Upper lobe of left lung (tissue), 6 donors: ENCODE results near the gene LRRC8B. TPM values are rescaled to one million over a fixed set of nuclear protein-coding genes. Genes with fewer than 3 reads are reported as not detected.

Experiments used
- ATAC-seq, 2 donors: fragments of 200-7000 bp; cut with Tn5 transposase; one replicate each; pipeline ENCODE4 v1.9.1; 2022; ENCODE audit warnings: mild to moderate bottlenecking in 2 of 2, moderate library complexity in 2 of 2; ENCODE audit not compliant: low FRiP score in 2 of 2
- DNase-seq, 2 donors: peaks; one replicate each; pipeline ENCODE4 v3.0.0-alpha.2; 2019 to 2020
- H3K27ac ChIP-seq, 4 donors: fragments of 200-600 bp; sonication (generic); one replicate each; pipeline ENCODE4 v1.5.1; 2016 to 2019
- H3K27me3 ChIP-seq, 4 donors: fragments of 200-600 bp; sonication (generic); one replicate each; pipeline ENCODE4 v1.5.1; 2017 to 2019
- H3K36me3 ChIP-seq, 4 donors: fragments of 200-600 bp; sonication (generic); one replicate each; pipeline ENCODE4 v1.5.1; 2016 to 2019
- H3K4me1 ChIP-seq, 4 donors: fragments of 200-600 bp; sonication (generic); one replicate each; pipeline ENCODE4 v1.5.1; 2018 to 2019
- H3K4me3 ChIP-seq, 4 donors: fragments of 200-600 bp; sonication (generic); one replicate each; pipeline ENCODE4 v1.5.1; 2017 to 2019; ENCODE audit warnings: mild to moderate bottlenecking in 2 of 4, moderate library complexity in 1 of 4
- H3K9me3 ChIP-seq, 4 donors: fragments of 200-600 bp; sonication (generic); one replicate each; pipeline ENCODE4 v1.5.1; 2018 to 2019
- EP300 ChIP-seq, 4 donors: sonication (generic); formaldehyde crosslinking; IDR thresholded peaks; one replicate each; pipeline ENCODE4 v1.5.1; 2017; ENCODE audit warnings: antibody characterized with exemption in 4 of 4, control low read depth in 2 of 4
- POLR2A ChIP-seq, 4 donors: fragments of 450-650 bp; IDR thresholded peaks; one replicate each; pipeline ENCODE4 v1.5.1; 2016 to 2017; ENCODE audit warnings: antibody characterized with exemption in 4 of 4, mild to moderate bottlenecking in 2 of 4
- POLR2AphosphoS5 ChIP-seq, 2 donors: sonication (generic); formaldehyde crosslinking; IDR thresholded peaks; one replicate each; pipeline ENCODE4 v1.5.1; 2017; ENCODE audit warnings: antibody characterized with exemption in 2 of 2
- WGBS, 2 donors: methylation state at CpG; one replicate each; pipeline ENCODE4 v1.1.5; 2017 to 2018; 5-methylcytosine and 5-hydroxymethylcytosine counted together
- total RNA-seq, 6 donors: library from RNA; depleted of rRNA in 4 of 6; stranded (reverse); fragments of >200 nt in 4 of 6; gene quantifications; one replicate each; pipeline versions ENCODE4 v1.1.0 to v1.2.1, GENCODE V29; 2016 to 2021
- TF ChIP-seq, protein P1 (sequence below), 6 experiments: fragments of 450-650 bp in 4 of 6; fragments of 200-600 bp in 2 of 6; sonication (generic) in 2 of 6; IDR thresholded peaks; one replicate each; pipeline ENCODE4 v1.5.1; 2016 to 2019; ENCODE audit warnings: antibody characterized with exemption in 6 of 6
- donor health status: DM: no; HTN: no; CAD: no; lungs with moderate emphysema.
- donor health status: DM: no; HTN: yes; CAD: no; lungs with severe emphysema.

The LRRC8B gene
- total RNA-seq, 6 donors from 2014 or later = 7.1 to 20.2 (median 14.8) TPM

DNA sequence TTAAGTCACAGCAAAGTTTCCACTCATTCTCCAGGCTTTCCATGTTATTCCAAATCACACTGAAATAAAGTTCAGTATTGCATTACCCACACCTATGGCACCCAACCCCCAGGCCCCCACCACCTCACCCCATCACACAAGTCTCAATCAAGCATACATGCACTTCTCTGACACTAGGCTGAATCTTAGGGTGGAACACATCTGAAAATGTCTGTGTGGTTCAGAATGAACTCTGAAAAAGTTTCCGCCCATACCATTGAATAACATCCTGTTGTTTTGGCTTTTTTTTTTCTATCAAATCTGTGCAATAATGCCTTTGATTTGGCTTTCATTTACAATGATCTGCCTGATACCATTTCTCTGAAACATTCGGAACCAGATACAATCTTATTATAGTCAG lies 82.5 kb downstream of the LRRC8B start:
- TF ChIP-seq, protein P1, sequence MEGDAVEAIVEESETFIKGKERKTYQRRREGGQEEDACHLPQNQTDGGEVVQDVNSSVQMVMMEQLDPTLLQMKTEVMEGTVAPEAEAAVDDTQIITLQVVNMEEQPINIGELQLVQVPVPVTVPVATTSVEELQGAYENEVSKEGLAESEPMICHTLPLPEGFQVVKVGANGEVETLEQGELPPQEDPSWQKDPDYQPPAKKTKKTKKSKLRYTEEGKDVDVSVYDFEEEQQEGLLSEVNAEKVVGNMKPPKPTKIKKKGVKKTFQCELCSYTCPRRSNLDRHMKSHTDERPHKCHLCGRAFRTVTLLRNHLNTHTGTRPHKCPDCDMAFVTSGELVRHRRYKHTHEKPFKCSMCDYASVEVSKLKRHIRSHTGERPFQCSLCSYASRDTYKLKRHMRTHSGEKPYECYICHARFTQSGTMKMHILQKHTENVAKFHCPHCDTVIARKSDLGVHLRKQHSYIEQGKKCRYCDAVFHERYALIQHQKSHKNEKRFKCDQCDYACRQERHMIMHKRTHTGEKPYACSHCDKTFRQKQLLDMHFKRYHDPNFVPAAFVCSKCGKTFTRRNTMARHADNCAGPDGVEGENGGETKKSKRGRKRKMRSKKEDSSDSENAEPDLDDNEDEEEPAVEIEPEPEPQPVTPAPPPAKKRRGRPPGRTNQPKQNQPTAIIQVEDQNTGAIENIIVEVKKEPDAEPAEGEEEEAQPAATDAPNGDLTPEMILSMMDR (IDR thresholded peaks at IDR 0.05) = no peak
- TF ChIP-seq POLR2A (IDR thresholded peaks at IDR 0.05) (no peak), POLR2AphosphoS5 (IDR thresholded peaks at IDR 0.05) (no peak), EP300 (IDR thresholded peaks at IDR 0.05) (no peak)
- 77 to 79% methylated on average over 2 of the region's 2 CpGs for WGBS, 2 donors
- no peaks in the 10 kb centered on the region for H3K27me3 ChIP-seq
- H3K36me3 ChIP-seq = no peaks in the 10 kb centered on the region
- ATAC-seq (no peak), DNase-seq (no peak)
- no peaks in the 10 kb centered on the region for H3K9me3 ChIP-seq
- H3K4me1 ChIP-seq = peaks cover 4 to 30% (median 20%) of the 10 kb centered on the region in 4 donors
- H3K4me3 ChIP-seq = no peak overlapping the region
- H3K27ac ChIP-seq = no peak overlapping the region

DNA sequence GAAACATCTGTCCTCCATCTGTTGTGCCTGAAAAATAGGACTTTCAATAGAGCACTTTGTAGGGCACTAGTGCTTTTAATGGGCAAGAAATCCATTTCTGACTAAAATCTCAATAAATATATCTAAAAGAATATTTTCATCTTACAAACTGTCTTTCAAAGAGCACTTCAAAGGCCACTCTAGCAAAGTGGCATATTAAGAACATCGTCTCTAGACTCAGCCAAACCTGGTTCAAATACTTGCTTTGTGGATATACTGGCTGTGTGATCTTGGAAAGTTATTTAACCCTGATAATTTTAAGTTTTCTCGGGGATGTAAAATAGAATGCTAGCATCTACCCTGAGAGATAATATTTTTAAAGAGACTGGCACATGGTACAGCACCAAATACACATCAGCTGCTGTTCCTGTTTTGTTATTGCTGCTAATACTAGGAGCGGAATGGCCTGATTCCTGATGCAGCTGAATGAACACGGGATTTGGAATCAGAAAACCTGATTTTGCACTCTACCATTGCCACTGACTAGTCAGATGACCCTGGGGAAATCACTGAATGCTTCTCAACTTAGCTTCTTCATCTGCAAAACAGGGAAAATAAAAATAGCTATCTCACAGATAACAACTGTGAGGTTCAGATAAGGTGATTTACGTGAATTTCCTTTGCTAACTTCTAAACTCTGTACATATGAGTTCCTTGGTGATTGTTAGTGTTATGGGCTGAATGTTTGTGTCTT lies 83.1 kb downstream of the LRRC8B start:
- Histone ChIP-seq H3K9me3 (no peaks in the 10 kb centered on the region), H3K4me1 (peaks cover 4 to 30% (median 20%) of the 10 kb centered on the region in 4 donors), H3K27me3 (no peaks in the 10 kb centered on the region), H3K27ac (peak overlapping the region in 2 of 4 donors; percentile 19 to 49), H3K36me3 (no peaks in the 10 kb centered on the region), H3K4me3 (no peak overlapping the region)
- DNase-seq (no peak), ATAC-seq (no peak)
- TF ChIP-seq, protein P1 (IDR thresholded peaks at IDR 0.05) = no peak
- WGBS, 2 donors = 78 to 84% methylated on average over 5 of the region's 5 CpGs

DNA sequence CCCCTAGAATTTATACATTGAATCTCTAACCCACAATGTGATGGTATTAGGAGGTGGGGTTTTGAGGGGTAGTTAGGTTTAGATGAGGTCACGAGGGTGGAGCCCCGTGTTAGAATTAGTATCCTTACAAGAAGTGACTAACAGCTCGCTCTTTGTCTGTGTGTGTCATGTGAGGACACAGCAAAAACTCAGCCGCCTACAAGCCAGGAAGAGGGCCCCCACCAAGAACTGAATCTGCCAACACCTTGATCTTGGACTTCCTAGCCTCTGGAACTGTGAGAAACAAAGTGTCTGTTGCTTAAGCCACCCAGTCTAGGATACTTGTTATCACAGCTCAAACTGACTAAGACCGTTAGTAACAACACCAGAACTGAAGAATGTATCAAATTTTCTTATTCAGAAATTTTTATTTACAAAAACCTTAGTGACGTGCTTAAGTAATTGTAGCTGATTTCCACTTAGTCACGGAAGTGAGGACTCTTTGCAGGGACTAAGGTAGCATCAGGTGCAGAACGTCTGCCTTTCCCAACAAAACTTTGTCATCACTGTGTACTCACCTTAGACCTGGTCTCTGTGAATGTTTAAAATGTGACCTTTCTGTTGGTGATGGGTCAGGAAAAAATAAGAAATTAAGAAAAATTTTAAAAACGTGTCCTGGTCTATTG lies 83.8 kb downstream of the LRRC8B start:
- no peaks in the 10 kb centered on the region for H3K9me3 ChIP-seq
- H3K36me3 ChIP-seq = no peaks in the 10 kb centered on the region
- TF ChIP-seq EP300 (IDR thresholded peaks at IDR 0.05) (peak in 1 of 4 donors; percentile 2), POLR2A (IDR thresholded peaks at IDR 0.05) (no peak)
- H3K27ac ChIP-seq = peak overlapping the region in 2 of 4 donors; percentile 19 to 49
- H3K27me3 ChIP-seq = no peaks in the 10 kb centered on the region
- peak in 1 of 2 donors; percentile 30 for DNase-seq
- WGBS, 2 donors = 59 to 62% methylated on average over 8 to 9 of the region's 9 CpGs
- H3K4me3 ChIP-seq = no peak overlapping the region
- peaks cover 4 to 30% (median 20%) of the 10 kb centered on the region in 4 donors for H3K4me1 ChIP-seq
- ATAC-seq = peak in 1 of 2 donors; percentile 80

DNA sequence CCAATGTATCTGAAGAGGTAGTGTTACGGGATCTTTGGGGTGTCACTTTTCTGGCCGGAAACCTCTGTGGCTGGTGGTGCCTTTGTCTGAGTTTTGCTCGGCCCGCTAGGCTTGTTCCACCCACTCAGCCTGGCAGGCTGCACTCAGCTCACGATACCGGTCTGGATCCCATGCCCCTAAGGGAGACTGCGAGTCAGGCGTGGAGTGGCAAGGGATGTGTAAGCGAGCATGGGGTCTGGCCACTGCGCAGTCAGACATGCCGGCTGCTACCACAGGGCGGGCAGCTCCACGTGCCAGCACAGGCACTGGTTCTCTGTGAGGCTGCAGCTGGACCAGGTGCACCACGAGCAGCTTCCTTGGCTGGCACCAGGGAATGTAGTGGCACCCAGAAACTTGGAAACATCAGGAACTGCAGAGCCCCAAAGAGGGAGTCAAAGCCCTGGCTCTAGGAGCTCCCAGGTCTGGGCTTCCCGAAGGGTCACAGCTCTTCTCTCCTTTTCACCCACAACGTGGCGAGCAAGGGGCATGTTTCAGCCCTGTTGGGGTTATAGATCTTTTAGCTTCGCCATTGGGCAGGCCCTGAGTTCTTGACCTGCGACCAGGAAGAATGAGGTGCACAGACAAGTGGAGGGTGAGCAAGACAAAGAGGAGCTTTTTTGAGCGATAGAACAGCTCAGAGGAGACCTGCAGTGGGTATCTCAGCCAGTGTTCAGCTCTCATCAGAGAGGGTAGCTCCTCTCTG lies 84.5 kb downstream of the LRRC8B start:
- TF ChIP-seq POLR2A (IDR thresholded peaks at IDR 0.05) = no peak
- TF ChIP-seq, protein P1 (IDR thresholded peaks at IDR 0.05) = no peak
- no peak for TF ChIP-seq EP300 (IDR thresholded peaks at IDR 0.05)
- TF ChIP-seq POLR2AphosphoS5 (IDR thresholded peaks at IDR 0.05) = no peak
- no peak overlapping the region for H3K4me3 ChIP-seq
- H3K27ac ChIP-seq = peak overlapping the region in 2 of 4 donors; percentile 49 to 59
- H3K9me3 ChIP-seq = no peaks in the 10 kb centered on the region
- no peaks in the 10 kb centered on the region for H3K27me3 ChIP-seq
- ATAC-seq (peak in 1 of 2 donors; percentile 9), DNase-seq (peak in 1 of 2 donors; percentile 69)
- peaks cover 4 to 30% (median 20%) of the 10 kb centered on the region in 4 donors for H3K4me1 ChIP-seq
- H3K36me3 ChIP-seq = no peaks in the 10 kb centered on the region
- 89 to 90% methylated on average over 10 to 20 of the region's 20 CpGs for WGBS, 2 donors
